Measurements from ENCODE around the gene SERGEF.

SERGEF gene

DNA sequence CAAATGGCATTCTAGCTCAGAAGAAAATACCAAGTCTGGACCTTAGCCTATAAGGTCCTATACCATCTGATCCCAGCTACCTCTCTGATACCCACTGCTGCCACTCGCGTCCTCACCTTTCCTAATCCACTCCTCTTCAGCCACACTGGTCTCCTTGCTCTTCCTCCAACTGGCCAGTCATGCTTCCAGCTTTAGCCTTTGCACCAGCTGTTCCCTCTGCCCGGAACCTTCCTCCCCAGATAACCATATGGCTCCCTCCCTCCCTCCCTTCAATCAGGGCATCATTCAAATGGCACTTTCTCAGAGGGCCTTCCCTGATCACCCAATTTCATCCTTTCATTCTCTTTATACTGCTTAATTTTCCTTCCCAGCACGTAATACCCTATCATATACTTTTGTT lies 210.4 kb downstream of the SERGEF start:
- no peak overlapping the region for H3K27ac ChIP-seq

DNA sequence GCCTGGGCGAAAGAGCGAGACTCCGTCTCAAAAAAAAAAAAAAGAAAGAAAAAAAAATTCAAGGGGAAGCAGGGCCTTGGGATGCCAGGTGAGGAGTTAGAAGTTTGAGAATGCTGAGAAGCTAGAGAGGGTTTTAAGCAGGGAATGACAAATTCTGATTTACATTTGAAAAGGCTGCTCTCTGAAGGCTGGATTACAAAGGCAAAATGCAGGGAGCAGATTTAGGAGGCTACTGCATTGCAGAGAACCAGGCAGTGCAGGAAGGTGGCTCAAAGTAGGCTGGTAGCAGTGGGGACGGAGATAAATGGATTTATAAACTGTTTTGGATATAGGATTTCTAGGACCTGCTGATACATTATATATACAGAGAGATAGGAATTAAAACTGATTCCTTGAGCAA lies 211.7 kb downstream of the SERGEF start:
- Histone ChIP-seq H3K4me3 (no peak overlapping the region), H3K27ac (no peak overlapping the region)

More for the DNA sequence above, 210.4 kb downstream of the SERGEF start:
- no peak overlapping the region for H3K4me3 ChIP-seq

DNA sequence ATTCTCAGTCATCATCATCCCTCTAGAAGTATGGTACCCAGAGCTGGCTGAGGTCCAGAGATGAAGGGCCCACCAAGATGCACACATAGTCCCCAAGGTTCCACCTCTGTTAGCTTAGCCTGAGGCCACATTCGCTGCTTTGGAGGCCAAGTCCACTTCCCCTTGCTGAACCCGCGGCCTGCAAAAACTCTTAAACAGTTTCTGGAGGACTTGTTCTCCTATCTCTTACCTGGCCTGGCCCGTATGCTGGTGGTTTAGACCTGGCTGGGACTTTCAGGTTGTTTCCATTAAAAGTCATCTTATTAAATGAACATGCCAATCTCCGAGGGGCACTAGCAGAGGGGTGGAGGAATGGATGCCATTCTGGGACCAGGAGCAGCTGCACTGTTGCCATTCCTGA lies 213.7 kb downstream of the SERGEF start:
- Histone ChIP-seq H3K27ac (peak overlapping the region in 2 of 21 experiments; percentile 32 to 54), H3K4me3 (no peak overlapping the region)

DNA sequence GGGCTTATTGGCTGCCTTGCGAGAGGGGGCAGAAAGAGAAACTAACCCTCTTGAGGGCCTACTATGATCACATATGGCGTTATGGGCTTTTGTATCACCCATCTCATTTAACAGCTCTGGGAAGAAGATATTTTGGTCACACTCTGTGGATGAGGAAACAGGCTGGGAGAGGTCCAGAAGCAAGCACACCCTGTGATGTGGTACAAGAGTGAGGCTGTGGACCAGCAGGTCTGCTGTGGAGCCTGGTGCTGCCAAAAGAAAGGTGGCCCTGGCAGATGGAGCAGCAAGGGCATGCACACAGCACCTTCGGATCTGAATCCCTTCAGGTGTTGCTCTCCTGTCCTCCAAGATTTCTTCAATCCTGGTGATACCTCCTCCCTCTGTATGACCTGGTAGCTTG lies 214.1 kb downstream of the SERGEF start:
- no peak overlapping the region for H3K4me3 ChIP-seq
- peak overlapping the region in 3 of 21 experiments; percentile 25 to 54 (median 32) for H3K27ac ChIP-seq

DNA sequence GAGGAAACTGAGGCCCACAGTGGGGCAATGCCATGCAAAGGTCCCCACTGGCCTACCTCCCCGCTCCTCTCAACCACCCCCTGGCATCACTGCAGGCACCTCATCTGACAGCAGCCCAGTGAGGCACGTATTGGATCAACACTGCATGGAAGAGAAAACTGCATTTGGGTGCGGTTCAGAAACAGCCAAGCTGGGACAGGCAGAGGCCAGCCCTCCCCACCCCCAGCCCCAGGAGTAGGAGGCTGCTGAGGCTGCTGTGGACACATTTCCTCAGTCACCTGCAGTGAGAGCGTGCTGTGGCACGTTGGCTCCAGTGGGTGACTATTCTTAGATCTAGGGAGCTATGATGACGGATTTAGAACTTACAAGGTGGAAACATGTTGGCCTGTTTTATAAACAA lies 214.6 kb downstream of the SERGEF start:
- Histone ChIP-seq H3K4me3 (no peak overlapping the region), H3K27ac (peak overlapping the region in 1 of 21 experiments; percentile 54)

DNA sequence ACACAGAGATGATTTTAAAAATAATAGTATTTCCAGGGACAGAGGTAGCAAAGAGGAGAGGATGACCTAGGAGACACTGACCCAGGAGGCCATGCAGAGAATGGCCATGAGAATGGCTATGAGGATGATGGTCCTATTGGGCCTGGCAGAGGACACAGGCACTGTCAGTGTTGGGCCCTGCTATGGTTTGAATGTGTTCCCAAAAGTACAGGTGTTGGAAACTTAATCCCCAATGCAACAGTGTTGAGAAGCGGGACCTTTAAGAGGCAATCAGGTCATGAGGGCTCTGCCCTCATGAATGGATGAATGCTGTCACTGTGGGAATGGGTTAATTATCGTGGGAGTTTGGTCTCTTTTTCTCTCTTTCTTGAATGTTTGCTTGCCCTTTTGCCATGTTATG lies 216.7 kb downstream of the SERGEF start:
- no peak overlapping the region for H3K27ac ChIP-seq
- H3K4me3 ChIP-seq = no peak overlapping the region

GRCh38 chr11:17794981-17795380 lies 217.9 kb downstream of the SERGEF start:
- H3K27ac ChIP-seq = no peak overlapping the region
- H3K4me3 ChIP-seq = no peak overlapping the region

DNA sequence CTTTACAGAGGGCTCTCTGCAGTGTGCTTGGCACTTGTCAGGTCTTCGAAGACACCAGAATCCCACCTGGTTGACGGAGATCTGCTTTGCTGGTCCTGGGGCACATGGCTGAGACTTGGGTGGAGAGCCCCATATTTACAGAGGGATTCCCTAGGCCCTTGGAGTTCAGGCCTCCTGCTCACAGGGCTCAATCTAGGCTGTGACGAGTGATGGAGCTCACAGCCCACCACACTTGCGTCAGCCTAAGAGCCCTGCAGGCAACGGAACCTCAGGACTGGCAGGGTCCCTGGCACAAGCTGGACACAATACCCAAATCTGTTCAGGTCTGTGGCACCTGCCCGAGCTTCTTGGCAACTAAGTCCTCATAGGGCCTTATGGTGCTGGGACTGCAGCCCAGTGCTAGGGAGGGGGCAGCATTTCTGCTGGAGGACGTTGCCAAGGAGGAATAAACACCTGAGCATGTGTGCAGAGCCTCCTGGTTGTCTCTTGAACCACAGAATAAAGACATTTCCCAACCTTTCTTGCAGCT lies 219.1 kb downstream of the SERGEF start:
- no peak overlapping the region for H3K4me3 ChIP-seq

GRCh38 chr11:17792161-17792560 lies 220.7 kb downstream of the SERGEF start:
- Histone ChIP-seq H3K27ac (no peak overlapping the region), H3K4me3 (no peak overlapping the region)

More for the DNA sequence above, 219.1 kb downstream of the SERGEF start:
- H3K27ac ChIP-seq = no peak overlapping the region

DNA sequence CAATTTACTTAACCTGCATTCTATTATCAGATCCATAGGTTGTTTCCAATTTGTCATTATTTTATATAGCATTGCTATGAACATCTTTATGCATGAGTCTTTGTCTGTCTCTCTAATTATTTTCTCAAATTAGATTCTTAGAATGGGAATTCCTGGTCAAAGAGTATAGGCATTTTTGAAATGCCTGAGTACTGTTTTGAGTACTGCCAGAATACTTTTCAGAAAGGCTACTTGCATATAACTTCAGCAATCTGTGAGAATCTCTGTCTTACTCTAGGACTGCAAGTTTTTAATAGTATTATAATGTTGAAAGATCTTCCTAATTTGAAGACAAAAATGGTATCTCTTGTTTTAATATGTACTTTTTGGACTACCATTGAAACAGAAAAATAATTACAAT lies 221.7 kb downstream of the SERGEF start:
- Histone ChIP-seq H3K4me3 (no peak overlapping the region), H3K27ac (no peak overlapping the region)

DNA sequence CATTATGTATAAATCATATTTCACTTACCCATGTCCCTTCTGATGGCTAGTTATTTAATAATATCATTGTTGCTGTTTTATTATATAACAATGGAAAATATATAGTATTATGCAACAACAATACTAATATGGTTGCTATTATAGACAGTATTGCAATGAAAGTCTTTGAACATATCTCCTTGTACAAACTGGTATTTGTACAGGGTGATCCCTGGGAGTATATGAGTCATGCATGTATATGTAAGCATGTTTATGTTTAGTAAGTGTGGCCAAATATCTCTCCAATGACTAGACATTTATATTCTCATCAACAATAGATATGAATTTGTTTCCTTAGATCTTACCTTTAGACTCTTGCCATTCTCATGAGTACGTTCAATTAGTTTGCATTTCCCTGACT lies 222.4 kb downstream of the SERGEF start:
- H3K27ac ChIP-seq = no peak overlapping the region
- H3K4me3 ChIP-seq = no peak overlapping the region

GRCh38 chr11:17788084-17788483 lies 224.8 kb downstream of the SERGEF start:
- no peak overlapping the region for H3K27ac ChIP-seq

GRCh38 chr11:17786824-17787525 lies 225.9 kb downstream of the SERGEF start:
- Histone ChIP-seq H3K27ac (no peak overlapping the region), H3K4me3 (no peak overlapping the region)

More at GRCh38 chr11:17788084-17788483, 224.8 kb downstream of the SERGEF start:
- no peak overlapping the region for H3K4me3 ChIP-seq

DNA sequence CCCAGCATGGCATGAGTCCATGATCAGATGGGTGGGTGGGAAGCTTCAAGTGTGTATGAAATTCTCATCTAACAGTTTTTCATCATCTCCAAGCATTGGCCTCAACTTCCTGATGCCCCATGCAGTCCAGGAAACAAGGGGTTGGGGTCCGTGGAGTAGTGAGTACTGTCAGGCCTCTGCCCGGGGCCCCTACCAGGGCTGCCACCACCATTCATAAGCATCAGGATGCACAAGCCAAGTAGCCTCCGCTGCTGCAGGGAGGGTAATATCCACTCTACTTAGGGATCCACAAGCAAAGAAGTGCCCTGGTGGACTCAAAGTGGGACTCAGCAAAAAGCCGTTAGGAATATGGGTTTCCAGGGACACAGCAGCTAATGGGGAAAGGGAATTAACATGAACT lies 229.0 kb downstream of the SERGEF start:
- Histone ChIP-seq H3K27ac (no peak overlapping the region), H3K4me3 (no peak overlapping the region)

DNA sequence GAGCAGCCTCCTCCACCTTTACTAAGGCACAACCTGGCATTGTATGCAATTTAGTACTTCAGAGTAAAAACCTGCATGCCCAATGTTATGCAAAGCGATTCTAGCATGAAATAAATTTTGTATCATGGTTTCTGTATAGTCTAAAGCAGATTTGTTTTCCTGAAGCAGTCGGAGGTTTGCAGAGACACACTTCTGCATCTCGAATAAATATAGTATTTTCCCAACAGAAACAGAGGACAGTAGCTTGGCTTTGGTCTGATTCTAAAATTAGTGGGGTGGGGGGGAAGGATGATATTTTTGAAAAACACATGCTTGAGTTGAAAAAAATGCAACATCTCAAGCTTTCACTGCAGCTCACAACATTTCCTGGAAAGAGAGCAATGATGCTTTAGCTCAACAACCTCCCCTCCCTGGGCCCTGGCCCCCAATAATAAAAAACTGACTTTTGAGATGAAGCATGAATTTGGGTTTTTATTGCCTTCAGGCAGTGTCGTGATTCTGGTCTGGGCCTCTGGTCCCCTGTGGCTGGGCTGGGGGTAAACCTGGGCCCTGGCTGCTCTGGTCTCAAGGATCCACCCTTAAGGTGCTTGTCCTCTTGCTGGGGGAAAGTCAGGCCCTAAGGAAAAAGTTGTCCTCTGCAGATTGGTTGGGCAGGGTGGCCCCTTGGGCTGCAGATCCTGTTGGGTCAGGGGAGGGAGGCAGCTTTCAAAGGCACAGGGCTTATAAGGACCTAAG lies 230.1 kb downstream of the SERGEF start:
- H3K4me3 ChIP-seq = no peak overlapping the region
- no peak overlapping the region for H3K27ac ChIP-seq

DNA sequence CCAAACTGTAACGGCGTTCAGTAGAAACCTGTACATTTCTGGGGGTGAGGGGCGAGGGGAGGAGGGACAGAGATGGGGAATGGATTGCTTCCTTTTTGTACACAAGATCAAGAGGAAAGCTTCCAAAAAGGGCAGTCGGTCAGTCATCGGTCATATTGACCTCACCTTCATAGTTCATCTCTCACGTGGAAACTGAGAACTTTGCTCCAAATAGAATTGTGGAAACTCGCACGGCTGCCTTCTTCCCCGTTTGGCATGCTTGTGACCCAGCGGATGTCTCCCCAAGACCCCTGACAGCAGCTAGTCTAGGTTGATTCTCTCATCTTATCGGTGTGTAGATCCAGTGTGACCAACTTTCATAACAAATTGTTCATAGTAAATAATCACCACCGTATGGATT lies 230.7 kb downstream of the SERGEF start:
- Histone ChIP-seq H3K4me3 (no peak overlapping the region), H3K27ac (no peak overlapping the region)

GRCh38 chr11:17781626-17782025 lies 231.2 kb downstream of the SERGEF start:
- Histone ChIP-seq H3K27ac (no peak overlapping the region), H3K4me3 (no peak overlapping the region)

- no peak overlapping the region for H3K4me3 ChIP-seq
- no peak overlapping the region for H3K27ac ChIP-seq
Measured at GRCh38 chr11:17781221-17781620, 231.6 kb downstream of the SERGEF start.

DNA sequence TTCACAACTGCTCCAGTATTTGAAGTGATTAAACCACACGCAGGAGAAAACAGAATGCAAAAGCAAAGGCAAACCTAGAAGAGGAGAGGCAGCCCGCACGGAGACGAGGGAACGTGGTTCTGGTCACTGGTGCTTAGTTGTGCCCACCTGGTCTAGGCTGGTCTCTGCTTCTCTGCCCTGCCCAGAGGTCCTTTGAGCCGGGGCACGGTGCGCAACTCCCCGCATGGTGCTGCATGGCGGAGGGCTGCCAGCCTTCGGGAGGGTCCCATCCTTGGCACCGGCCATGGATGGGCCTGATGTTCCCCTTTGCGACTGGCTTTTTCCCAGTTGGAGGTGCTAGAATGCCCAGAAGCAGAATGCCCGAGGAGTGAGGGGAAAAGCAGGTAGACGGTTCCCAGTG lies 232.2 kb downstream of the SERGEF start:
- Histone ChIP-seq H3K4me3 (no peak overlapping the region), H3K27ac (no peak overlapping the region)

- H3K4me3 ChIP-seq = no peak overlapping the region
- H3K27ac ChIP-seq = no peak overlapping the region
Measured at GRCh38 chr11:17779861-17780594, 232.8 kb downstream of the SERGEF start.
